HepG2 (cell line): ENCODE data around the gene ABCG1. TPM values are rescaled to one million over a fixed set of nuclear protein-coding genes. Genes with fewer than 3 reads are reported as not detected.

Source experiments
- ATAC-seq: fragments of 200-7000 bp; cut with Tn5 transposase; 3 replicates; pipeline ENCODE4 v1.9.1; 2020; ENCODE audit warnings: mild to moderate bottlenecking, moderate library complexity
- BruUV-seq: library from RNA; stranded (reverse); fragments of 400-500 nt; replicated peaks from 2 replicates; lab custom pipeline; 2021; lab: Mats Ljungman, UMichigan
- CTCF ChIA-PET: fragments of 300-600 bp; formaldehyde crosslinking; extraction: SDS; loops from one replicate; lab custom pipeline; 2021; ENCODE audit warnings: low total read pairs, inconsistent platforms, low intra/inter-chr PET ratio; lab: Yijun Ruan, JAX
- POLR2A ChIA-PET: fragments of 350-600 bp; sonication (Branson Sonifier 250); formaldehyde crosslinking; loops from one replicate; lab custom pipeline; 2020; ENCODE audit warnings: antibody characterized with exemption, inconsistent platforms; lab: Yijun Ruan, JAX
- DNase-seq: peaks from one replicate; pipeline ENCODE4 v3.0.0-alpha.2; 2015; ENCODE audit warnings: low spot score
- FAIRE-seq: peaks from 3 replicates; lab custom pipeline; 2011; peaks lifted over from hg19 to GRCh38; lab: Jason Lieb, UNC
- H2AFZ ChIP-seq: one replicate; pipeline ENCODE4 v1.6.1; 2011; ENCODE audit warnings: low read length, inconsistent platforms
- H3K27ac ChIP-seq: fragments of 300-600 bp; 3 replicates; pipeline ENCODE4 v1.8.0; 2011; ENCODE audit warnings: mixed run types, mild to moderate bottlenecking, mixed read lengths, low read length, inconsistent platforms; ENCODE audit not compliant: insufficient read depth; ENCODE audit errors: extremely low read length
- H3K27me3 ChIP-seq, 2 experiments: fragments of 200-600 bp in 1 of 2; 2 replicates in 1 of 2; 3 replicates in 1 of 2; pipeline versions ENCODE4 v1.6.0 to v1.8.0; 2011; ENCODE audit warnings: low read length in 2 of 2, mild to moderate bottlenecking in 2 of 2, moderate library complexity in 2 of 2, inconsistent platforms in 1 of 2; ENCODE audit not compliant: insufficient read depth in 2 of 2, control insufficient read depth in 1 of 2
- H3K36me3 ChIP-seq, 2 experiments: fragments of 200-600 bp in 1 of 2; replicated peaks in 1 of 2; 2 replicates in 1 of 2; 3 replicates in 1 of 2; pipeline versions ENCODE4 v1.5.1 to v1.8.0; 2011; ENCODE audit warnings: low read length in 2 of 2, inconsistent platforms in 1 of 2; ENCODE audit not compliant: insufficient read depth in 2 of 2, control insufficient read depth in 1 of 2
- H3K4me1 ChIP-seq: 2 replicates; pipeline ENCODE4 v1.5.1; 2012; ENCODE audit warnings: low read length, inconsistent platforms; ENCODE audit not compliant: insufficient read depth
- H3K4me2 ChIP-seq: 2 replicates; pipeline ENCODE4 v1.6.0; 2011; ENCODE audit warnings: low read depth, low read length, inconsistent platforms
- H3K4me3 ChIP-seq, 3 experiments: fragments of 200-600 bp in 1 of 3; sonication (generic), shearing (Covaris generic) in 1 of 3; replicated peaks in 1 of 3; 2 replicates each; pipeline ENCODE4 v1.5.1; 2011 to 2016; ENCODE audit warnings: low read length in 3 of 3, inconsistent platforms in 2 of 3, low read depth in 2 of 3, mild to moderate bottlenecking in 2 of 3, control low read depth in 1 of 3, mixed read lengths in 1 of 3; ENCODE audit not compliant: insufficient read depth in 1 of 3
- H3K79me2 ChIP-seq: one replicate; pipeline ENCODE4 v1.6.1; 2011; ENCODE audit warnings: low read length, inconsistent platforms; ENCODE audit not compliant: insufficient read depth
- H3K9ac ChIP-seq: 2 replicates; pipeline ENCODE4 v1.6.0; 2011; ENCODE audit warnings: mild to moderate bottlenecking, low read depth, low read length, inconsistent platforms; ENCODE audit not compliant: insufficient read depth
- H3K9me3 ChIP-seq: 2 replicates; pipeline ENCODE4 v1.5.1; 2012; ENCODE audit warnings: mild to moderate bottlenecking, low read length
- H4K20me1 ChIP-seq: 2 replicates; pipeline ENCODE4 v1.6.0; 2011; ENCODE audit warnings: inconsistent platforms, mild to moderate bottlenecking, low read length, moderate library complexity; ENCODE audit not compliant: insufficient read depth
- ARNT2 ChIP-seq: sonication (generic); formaldehyde crosslinking; IDR thresholded peaks from 2 replicates; pipeline ENCODE4 v1.8.0; 2022; ENCODE audit warnings: mild to moderate bottlenecking, low read depth, missing genetic modification reagents, moderate library complexity
- JARID2 ChIP-seq: sonication (generic); formaldehyde crosslinking; IDR thresholded peaks from 2 replicates; pipeline ENCODE4 v1.8.1; 2023; ENCODE audit warnings: missing genetic modification reagents, inconsistent platforms; ENCODE audit not compliant: insufficient replicate concordance
- POLR2G ChIP-seq: fragments of 200-400 bp; formaldehyde crosslinking; IDR thresholded peaks from 2 replicates; pipeline ENCODE4 v1.6.1; 2018; ENCODE audit warnings: mild to moderate bottlenecking, low read depth, low read length, moderate library complexity
- SRSF9 ChIP-seq: fragments of 200-400 bp; formaldehyde crosslinking; IDR thresholded peaks from 2 replicates; pipeline ENCODE4 v1.6.1; 2018; ENCODE audit warnings: borderline replicate concordance, mild to moderate bottlenecking, low read depth, low read length; ENCODE audit not compliant: insufficient read depth, poor library complexity, severe bottlenecking
- ZNF572 ChIP-seq: sonication (generic); formaldehyde crosslinking; IDR thresholded peaks from 2 replicates; pipeline ENCODE4 v1.5.1; 2020; ENCODE audit warnings: mild to moderate bottlenecking, missing genetic modification reagents
- ZSCAN31 ChIP-seq: sonication (generic); formaldehyde crosslinking; IDR thresholded peaks from 2 replicates; pipeline ENCODE4 v1.5.0; 2020; ENCODE audit warnings: low read depth, mild to moderate bottlenecking, missing genetic modification reagents
- WGBS: methylation state at CpG from one replicate; pipeline ENCODE4 v1.1.6; 2017; ENCODE audit warnings: low lambda C conversion rate; 5-methylcytosine and 5-hydroxymethylcytosine counted together
- in situ Hi-C: cut with HindIII; loops from 2 replicates; pipeline ENCODE4 v1.10.0; 2017; ENCODE audit warnings: low pct_unique_long_range_greater_than_20kb; ENCODE audit not compliant: extremely low pct_ligation_motif_present
- intact Hi-C: fragments of 100-400 bp; cut with micrococcal nuclease; formaldehyde crosslinking; loops from one replicate; pipeline ENCODE4 v1.10.0; 2022; ENCODE audit not compliant: unreplicated experiment
- polyA plus RNA-seq, 8 experiments: library from polyadenylated mRNA; depleted of rRNA in 3 of 8; stranded (reverse) in 7 of 8; unstranded in 1 of 8; fragments of >200 nt; fragmentation: Illumina TruSeq in 4 of 8; extraction: Trizol in 4 of 8; gene quantifications; 2 replicates each; pipeline versions ENCODE4 v1.2.1 to v1.2.3, GENCODE V29; 2011 to 2016; ENCODE audit warnings: low read depth in 4 of 8, missing spikeins in 1 of 8, mixed read lengths in 1 of 8; ENCODE audit not compliant: insufficient read depth in 1 of 8
- total RNA-seq, 5 experiments: library from RNA; depleted of rRNA; stranded (reverse); fragments of >200 nt; fragmentation: Illumina TruSeq; extraction: Trizol; gene quantifications; 2 replicates each; pipeline ENCODE4 v1.2.3, GENCODE V29; 2016; ENCODE audit warnings: low read depth in 1 of 5
- TF ChIP-seq, protein P1 (sequence below): sonication (generic); formaldehyde crosslinking; IDR thresholded peaks from 2 replicates; pipeline ENCODE4 v1.4.0; 2020; ENCODE audit warnings: mild to moderate bottlenecking, missing genetic modification reagents
- TF ChIP-seq, protein P2 (sequence below): sonication (generic); formaldehyde crosslinking; IDR thresholded peaks from 2 replicates; pipeline ENCODE4 v1.9.0; 2021; ENCODE audit warnings: missing genetic modification reagents, mild to moderate bottlenecking, borderline replicate concordance

Gene ABCG1
- total and polyA plus RNA-seq, 2 of the 13 experiments (the other 11 are each of a cell fraction or from before 2014, with no cell fraction given): 0.04 TPM; not detected in 1

DNA sequence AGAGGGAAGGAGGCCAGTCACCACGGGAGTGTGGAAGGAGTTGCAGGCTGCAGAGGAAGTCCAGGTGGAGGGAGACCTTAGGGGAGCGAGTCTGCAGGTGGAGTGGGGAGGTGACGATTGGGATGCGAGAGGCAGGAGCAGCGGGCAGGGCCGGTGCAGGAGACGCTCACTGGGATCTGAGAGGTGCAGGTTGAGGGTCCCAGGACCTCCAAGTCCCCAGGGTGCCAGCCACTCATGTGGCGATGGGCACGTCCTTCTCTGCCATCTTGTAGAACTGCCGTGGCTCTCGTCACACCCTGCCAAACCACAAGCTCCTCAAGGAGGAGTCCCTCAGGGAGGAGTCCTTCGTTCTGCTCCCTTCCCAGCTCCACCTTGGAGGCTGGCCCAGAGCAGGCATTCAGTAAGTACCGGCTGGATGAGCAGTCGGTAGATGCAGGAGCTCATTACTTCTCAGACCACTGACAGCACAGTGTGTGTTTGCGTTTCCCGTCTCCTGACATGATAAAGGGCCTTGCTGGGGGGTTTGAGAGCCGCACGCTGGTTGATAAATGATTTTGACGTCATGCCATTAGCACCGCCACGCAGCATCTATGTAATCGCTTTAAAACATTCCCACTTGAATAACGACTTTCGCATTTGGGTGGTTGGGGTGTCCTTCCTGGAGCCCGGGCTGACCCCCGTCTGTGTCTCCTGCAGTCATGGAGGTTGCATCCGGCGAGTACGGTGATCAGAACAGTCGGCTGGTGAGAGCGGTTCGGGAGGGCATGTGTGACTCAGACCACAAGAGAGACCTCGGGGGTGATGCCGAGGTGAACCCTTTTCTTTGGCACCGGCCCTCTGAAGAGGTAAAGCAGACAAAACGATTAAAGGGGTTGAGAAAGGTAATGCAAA, 68.5 kb downstream of the ABCG1 start:
- H3K9ac ChIP-seq: no peak overlapping the region
- no peak overlapping the region for H3K4me3 ChIP-seq
- ATAC-seq (no peak), FAIRE-seq (no peak), DNase-seq (no peak)
- CTCF ChIA-PET: no interaction called here
- no peak overlapping the region for H3K27ac ChIP-seq
- H3K9me3 ChIP-seq: no peaks in the 10 kb centered on the region
- POLR2A ChIA-PET: no interaction called here
- TF ChIP-seq ARNT2 (no peak), ZSCAN31 (CRISPR knock-in tag) (no peak), POLR2G (no peak), SRSF9 (no peak), ZNF572 (CRISPR knock-in tag) (no peak), JARID2 (CRISPR knock-in tag) (no peak)
- TF ChIP-seq, protein P1, sequence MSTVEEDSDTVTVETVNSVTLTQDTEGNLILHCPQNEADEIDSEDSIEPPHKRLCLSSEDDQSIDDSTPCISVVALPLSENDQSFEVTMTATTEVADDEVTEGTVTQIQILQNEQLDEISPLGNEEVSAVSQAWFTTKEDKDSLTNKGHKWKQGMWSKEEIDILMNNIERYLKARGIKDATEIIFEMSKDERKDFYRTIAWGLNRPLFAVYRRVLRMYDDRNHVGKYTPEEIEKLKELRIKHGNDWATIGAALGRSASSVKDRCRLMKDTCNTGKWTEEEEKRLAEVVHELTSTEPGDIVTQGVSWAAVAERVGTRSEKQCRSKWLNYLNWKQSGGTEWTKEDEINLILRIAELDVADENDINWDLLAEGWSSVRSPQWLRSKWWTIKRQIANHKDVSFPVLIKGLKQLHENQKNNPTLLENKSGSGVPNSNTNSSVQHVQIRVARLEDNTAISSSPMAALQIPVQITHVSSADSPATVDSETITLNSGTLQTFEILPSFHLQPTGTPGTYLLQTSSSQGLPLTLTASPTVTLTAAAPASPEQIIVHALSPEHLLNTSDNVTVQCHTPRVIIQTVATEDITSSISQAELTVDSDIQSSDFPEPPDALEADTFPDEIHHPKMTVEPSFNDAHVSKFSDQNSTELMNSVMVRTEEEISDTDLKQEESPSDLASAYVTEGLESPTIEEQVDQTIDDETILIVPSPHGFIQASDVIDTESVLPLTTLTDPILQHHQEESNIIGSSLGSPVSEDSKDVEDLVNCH (CRISPR knock-in tag): no peak
- TF ChIP-seq, protein P2, sequence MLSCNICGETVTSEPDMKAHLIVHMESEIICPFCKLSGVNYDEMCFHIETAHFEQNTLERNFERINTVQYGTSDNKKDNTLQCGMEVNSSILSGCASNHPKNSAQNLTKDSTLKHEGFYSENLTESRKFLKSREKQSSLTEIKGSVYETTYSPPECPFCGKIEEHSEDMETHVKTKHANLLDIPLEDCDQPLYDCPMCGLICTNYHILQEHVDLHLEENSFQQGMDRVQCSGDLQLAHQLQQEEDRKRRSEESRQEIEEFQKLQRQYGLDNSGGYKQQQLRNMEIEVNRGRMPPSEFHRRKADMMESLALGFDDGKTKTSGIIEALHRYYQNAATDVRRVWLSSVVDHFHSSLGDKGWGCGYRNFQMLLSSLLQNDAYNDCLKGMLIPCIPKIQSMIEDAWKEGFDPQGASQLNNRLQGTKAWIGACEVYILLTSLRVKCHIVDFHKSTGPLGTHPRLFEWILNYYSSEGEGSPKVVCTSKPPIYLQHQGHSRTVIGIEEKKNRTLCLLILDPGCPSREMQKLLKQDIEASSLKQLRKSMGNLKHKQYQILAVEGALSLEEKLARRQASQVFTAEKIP (CRISPR knock-in tag): no peak
- WGBS: 54% methylated on average over 27 of the region's 36 CpGs
- no peaks in the 10 kb centered on the region for H3K4me1 ChIP-seq
- no peak overlapping the region for H2AFZ ChIP-seq
- no peaks in the 10 kb centered on the region for H3K36me3 ChIP-seq
- in situ Hi-C loops (no loop called here), intact Hi-C loops (no loop called here)
- BruUV-seq: no TSS peak
- peaks cover 2 to 36% of the 10 kb centered on the region in 2 experiments; a peak in 4 of 5 replicates for H3K27me3 ChIP-seq
- H4K20me1 ChIP-seq: no peaks in the 10 kb centered on the region
- no peaks in the 10 kb centered on the region for H3K79me2 ChIP-seq
- H3K4me2 ChIP-seq: no peak overlapping the region
